Esophagus muscularis mucosa (tissue), 4 donors: ENCODE results near the gene SLC22A5. TPM values are rescaled to one million over a fixed set of nuclear protein-coding genes. Genes with fewer than 3 reads are reported as not detected.

ENCODE experiments used
- DNase-seq: peaks from one replicate; pipeline ENCODE4 v3.0.0-alpha.2; 2017; ENCODE audit errors: extremely low spot score
- H3K27ac ChIP-seq, 4 donors: fragments of 200-600 bp; sonication (generic); replicated peaks in 1 of 4; 1 replicate in 3 of 4; 2 replicates in 1 of 4; pipeline ENCODE4 v1.5.1; 2016 to 2019; ENCODE audit warnings: mild to moderate bottlenecking in 1 of 4
- H3K27me3 ChIP-seq, 4 donors: fragments of 200-600 bp; sonication (generic); one replicate each; pipeline versions ENCODE4 v1.5.1 to v1.6.0; 2016 to 2019
- H3K36me3 ChIP-seq, 4 donors: fragments of 200-600 bp; sonication (generic); one replicate each; pipeline ENCODE4 v1.5.1; 2016 to 2019
- H3K4me1 ChIP-seq, 4 donors: fragments of 200-600 bp; sonication (generic); one replicate each; pipeline ENCODE4 v1.5.1; 2016 to 2019
- H3K4me3 ChIP-seq, 4 donors: fragments of 200-600 bp; sonication (generic); 1 replicate in 2 of 4; 2 replicates in 2 of 4; pipeline ENCODE4 v1.5.1; 2016 to 2019; ENCODE audit warnings: mild to moderate bottlenecking in 4 of 4, moderate library complexity in 1 of 4
- H3K9me3 ChIP-seq, 4 donors: fragments of 200-600 bp; sonication (generic); 1 replicate in 3 of 4; 2 replicates in 1 of 4; pipeline ENCODE4 v1.5.1; 2016 to 2019
- EP300 ChIP-seq: sonication (generic); formaldehyde crosslinking; IDR thresholded peaks from one replicate; pipeline ENCODE4 v1.6.1; 2017; ENCODE audit warnings: antibody characterized with exemption
- POLR2A ChIP-seq: fragments of 450-650 bp; IDR thresholded peaks from one replicate; pipeline ENCODE4 v1.6.1; 2017; ENCODE audit warnings: antibody characterized with exemption, moderate library complexity, mild to moderate bottlenecking, low read depth
- POLR2AphosphoS5 ChIP-seq, 2 donors: sonication (generic); formaldehyde crosslinking; IDR thresholded peaks; one replicate each; pipeline ENCODE4 v1.6.1; 2017; ENCODE audit warnings: antibody characterized with exemption in 2 of 2
- WGBS: methylation state at CpG from one replicate; pipeline ENCODE4 v1.1.5; 2018; 5-methylcytosine and 5-hydroxymethylcytosine counted together
- intact Hi-C: fragments of 100-400 bp; cut with DNase I; formaldehyde crosslinking; loops from one replicate; pipeline ENCODE4 v1.15.1; 2023
- total RNA-seq, 4 donors: library from RNA; depleted of rRNA; stranded (reverse); fragments of >200 nt; gene quantifications; one replicate each; pipeline versions ENCODE4 v1.1.0 to v1.2.1, GENCODE V29; 2016
- TF ChIP-seq, protein P1 (sequence below), 3 experiments: fragments of 200-600 bp in 2 of 3; fragments of 450-650 bp in 1 of 3; sonication (generic) in 2 of 3; IDR thresholded peaks; one replicate each; pipeline ENCODE4 v1.5.1; 2017 to 2019; ENCODE audit warnings: antibody characterized with exemption in 3 of 3, mild to moderate bottlenecking in 2 of 3, moderate library complexity in 1 of 3

The SLC22A5 gene
- total RNA-seq, 4 donors from 2014 or later, result 6.2 to 8.8 (median 7.5) TPM

DNA sequence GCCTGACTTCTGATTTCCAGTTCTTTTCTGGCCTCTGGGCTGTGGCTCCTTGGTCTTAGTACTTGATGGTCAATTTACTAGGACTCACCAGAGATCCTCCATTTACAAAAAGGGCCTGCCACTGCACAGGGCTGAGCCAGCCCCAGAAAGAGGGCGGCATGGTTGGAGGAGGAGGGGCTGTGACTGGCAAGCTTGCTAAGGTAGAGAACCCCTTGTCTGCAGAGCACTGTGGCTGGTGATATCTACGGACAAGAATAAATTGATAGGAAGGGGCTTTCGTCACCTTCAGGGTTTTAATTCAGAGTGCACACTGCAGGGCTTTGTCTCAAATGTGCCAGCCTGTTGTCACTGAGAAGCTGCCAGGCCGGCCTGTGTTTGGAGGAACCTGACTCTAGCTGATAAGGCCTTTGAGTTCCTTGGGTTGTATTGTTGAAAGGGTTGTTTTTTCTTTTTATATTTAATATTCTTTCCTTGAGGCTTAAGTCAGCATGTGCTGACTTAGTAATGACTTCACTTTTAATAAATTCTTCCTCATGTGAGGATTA is 15.1 kb downstream of the SLC22A5 start:
- no peak overlapping the region for H3K4me3 ChIP-seq
- peak; percentile 55 for DNase-seq
- no peak overlapping the region for H3K27ac ChIP-seq
- H3K4me1 ChIP-seq, result peaks cover 45 to 46% (median 45%) of the 10 kb centered on the region in 4 donors
- no peak for TF ChIP-seq EP300
- no peak for TF ChIP-seq POLR2A
- no peak for TF ChIP-seq POLR2AphosphoS5 (IDR thresholded peaks at IDR 0.05)
- TF ChIP-seq, protein P1, sequence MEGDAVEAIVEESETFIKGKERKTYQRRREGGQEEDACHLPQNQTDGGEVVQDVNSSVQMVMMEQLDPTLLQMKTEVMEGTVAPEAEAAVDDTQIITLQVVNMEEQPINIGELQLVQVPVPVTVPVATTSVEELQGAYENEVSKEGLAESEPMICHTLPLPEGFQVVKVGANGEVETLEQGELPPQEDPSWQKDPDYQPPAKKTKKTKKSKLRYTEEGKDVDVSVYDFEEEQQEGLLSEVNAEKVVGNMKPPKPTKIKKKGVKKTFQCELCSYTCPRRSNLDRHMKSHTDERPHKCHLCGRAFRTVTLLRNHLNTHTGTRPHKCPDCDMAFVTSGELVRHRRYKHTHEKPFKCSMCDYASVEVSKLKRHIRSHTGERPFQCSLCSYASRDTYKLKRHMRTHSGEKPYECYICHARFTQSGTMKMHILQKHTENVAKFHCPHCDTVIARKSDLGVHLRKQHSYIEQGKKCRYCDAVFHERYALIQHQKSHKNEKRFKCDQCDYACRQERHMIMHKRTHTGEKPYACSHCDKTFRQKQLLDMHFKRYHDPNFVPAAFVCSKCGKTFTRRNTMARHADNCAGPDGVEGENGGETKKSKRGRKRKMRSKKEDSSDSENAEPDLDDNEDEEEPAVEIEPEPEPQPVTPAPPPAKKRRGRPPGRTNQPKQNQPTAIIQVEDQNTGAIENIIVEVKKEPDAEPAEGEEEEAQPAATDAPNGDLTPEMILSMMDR (IDR thresholded peaks at IDR 0.05), result no peak
- peaks cover 0 to 36% (median 20%) of the 10 kb centered on the region in 4 donors for H3K36me3 ChIP-seq
- intact Hi-C loops, result loop anchor here (5.0 to 10.0 kb wide), 2 partner anchors 173 to 440 kb away; partner anchors contain the start of gene RAD50
- 84% methylated on average over 4 of the region's 4 CpGs for WGBS
- no peaks in the 10 kb centered on the region for H3K9me3 ChIP-seq
- no peaks in the 10 kb centered on the region for H3K27me3 ChIP-seq

DNA sequence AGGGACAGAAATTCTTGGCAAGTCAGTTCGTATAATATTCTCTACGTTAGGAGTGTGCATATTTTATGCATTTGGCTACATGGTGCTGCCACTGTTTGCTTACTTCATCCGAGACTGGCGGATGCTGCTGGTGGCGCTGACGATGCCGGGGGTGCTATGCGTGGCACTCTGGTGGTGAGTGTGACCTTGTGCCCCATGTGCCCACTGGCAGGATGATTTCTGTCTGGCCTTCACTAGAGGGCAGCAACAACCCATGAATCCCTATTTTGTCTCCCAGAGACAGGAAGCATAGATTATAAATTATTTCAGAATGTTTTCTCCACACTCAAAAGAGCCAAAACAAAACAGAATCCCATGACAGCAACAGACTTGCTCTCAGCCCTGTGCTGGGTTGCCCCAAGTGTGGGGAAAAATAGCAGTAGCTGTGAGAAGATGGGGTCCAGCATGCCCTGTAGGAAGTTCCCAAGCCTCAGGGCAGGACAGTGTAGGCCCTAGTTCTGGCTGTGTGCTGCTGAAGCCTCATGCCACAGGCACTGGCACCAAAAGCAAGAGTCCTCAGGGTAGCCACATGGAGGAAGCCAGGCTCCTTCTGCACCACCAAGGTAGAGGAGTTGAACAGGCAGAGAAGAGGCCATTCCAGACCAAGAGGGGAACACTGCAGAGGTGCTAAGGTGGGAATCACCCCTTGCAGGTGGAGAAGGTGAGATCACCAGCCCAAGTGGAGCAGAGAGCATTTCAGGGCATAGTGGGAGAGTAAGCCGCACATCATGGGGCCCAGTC is 16.0 kb downstream of the SLC22A5 start:
- H3K27ac ChIP-seq, result peak overlapping the region; percentile 90 to 94 (median 92)
- DNase-seq, result peak; percentile 91
- no peaks in the 10 kb centered on the region for H3K9me3 ChIP-seq
- WGBS, result 23% methylated on average over 8 of the region's 9 CpGs
- H3K27me3 ChIP-seq, result no peaks in the 10 kb centered on the region
- H3K4me1 ChIP-seq, result peaks cover 53 to 56% (median 54%) of the 10 kb centered on the region in 4 donors
- intact Hi-C loops, result loop anchor here (2.0 to 10.0 kb wide), 4 partner anchors 25 to 439 kb away; partner anchors contain the start of gene RAD50
- peaks cover 0 to 27% (median 17%) of the 10 kb centered on the region in 4 donors for H3K36me3 ChIP-seq
- no peak overlapping the region for H3K4me3 ChIP-seq
- no peak for TF ChIP-seq POLR2AphosphoS5 (IDR thresholded peaks at IDR 0.05)
- TF ChIP-seq, protein P1 (IDR thresholded peaks at IDR 0.05), result peak; percentile 68 to 81 (median 71)

DNA sequence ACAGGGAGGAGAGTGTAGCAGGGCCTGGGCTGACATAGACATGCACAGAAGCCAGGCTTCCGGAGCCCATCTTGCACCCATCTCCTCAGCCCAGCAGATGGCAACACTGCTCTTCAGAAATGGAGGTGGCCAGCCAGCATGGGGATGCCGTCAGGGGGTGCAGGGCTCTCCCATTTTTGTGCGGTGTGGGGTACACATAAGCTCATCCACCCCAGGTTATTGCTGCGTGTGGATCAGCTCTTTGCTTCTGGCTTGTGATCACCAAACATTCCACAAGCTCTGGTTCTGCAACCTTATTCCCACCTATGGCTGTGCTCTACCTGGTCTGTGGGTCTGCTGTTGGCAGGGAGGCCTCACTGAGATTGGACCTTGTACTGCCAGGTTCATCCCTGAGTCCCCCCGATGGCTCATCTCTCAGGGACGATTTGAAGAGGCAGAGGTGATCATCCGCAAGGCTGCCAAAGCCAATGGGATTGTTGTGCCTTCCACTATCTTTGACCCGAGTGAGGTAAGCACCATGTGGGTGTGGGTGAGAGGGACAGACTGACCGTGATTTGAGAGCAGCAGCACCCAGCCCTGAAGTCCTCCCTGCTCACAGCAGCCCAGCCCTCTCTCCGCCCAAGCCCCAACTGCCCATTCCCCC is 17.3 kb downstream of the SLC22A5 start:
- DNase-seq, result no peak
- TF ChIP-seq POLR2A (no peak), POLR2AphosphoS5 (IDR thresholded peaks at IDR 0.05) (peak; percentile 33 to 55), EP300 (no peak)
- TF ChIP-seq, protein P1 (IDR thresholded peaks at IDR 0.05), result peak; percentile 85 to 93 (median 91)
- Histone ChIP-seq H3K27ac (peak overlapping the region; percentile 90 to 94 (median 92)), H3K4me3 (no peak overlapping the region), H3K4me1 (peaks cover 56 to 65% (median 61%) of the 10 kb centered on the region in 4 donors), H3K36me3 (peaks cover 0 to 25% (median 15%) of the 10 kb centered on the region in 4 donors), H3K27me3 (no peaks in the 10 kb centered on the region), H3K9me3 (no peaks in the 10 kb centered on the region)
- intact Hi-C loops, result loop anchor here (2.0 to 10.0 kb wide), 4 partner anchors 24 to 438 kb away; partner anchors contain the start of gene RAD50
- 21% methylated on average over 9 of the region's 10 CpGs for WGBS

DNA sequence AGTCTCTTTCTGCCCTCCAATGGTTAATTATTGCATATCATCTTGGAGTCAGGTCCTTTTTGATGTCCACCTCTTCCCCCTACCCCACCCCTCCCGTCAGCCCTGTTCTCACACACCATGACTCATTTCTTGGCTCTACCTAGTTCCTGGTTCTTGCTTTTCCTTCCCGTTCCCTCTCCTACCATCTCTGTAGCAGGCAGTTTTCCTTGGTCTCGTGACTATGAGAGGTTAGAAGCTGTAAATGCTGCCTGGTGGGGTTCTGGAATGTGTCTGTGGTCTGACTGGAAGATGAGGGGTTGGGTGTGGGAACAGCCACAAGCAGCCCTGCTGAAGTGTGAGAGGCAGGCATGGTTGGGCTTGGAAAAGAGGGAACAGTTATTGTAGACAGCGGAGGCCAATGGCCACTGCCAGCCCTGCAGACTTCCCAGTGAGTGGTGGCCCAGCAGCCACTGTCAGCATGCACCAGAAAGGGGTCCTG is 18.2 kb downstream of the SLC22A5 start:
- Histone ChIP-seq H3K9me3 (no peaks in the 10 kb centered on the region), H3K4me3 (peak overlapping the region; percentile 8 to 30 (median 16))

More for the DNA sequence above, 18.2 kb downstream of the SLC22A5 start:
- no peak for DNase-seq
- H3K27me3 ChIP-seq, result no peaks in the 10 kb centered on the region
- peaks cover 56 to 65% (median 61%) of the 10 kb centered on the region in 4 donors for H3K4me1 ChIP-seq
- peaks cover 0 to 28% (median 20%) of the 10 kb centered on the region in 4 donors for H3K36me3 ChIP-seq
- peak overlapping the region; percentile 90 to 94 (median 92) for H3K27ac ChIP-seq
- intact Hi-C loops, result loop anchor here (2.0 to 10.0 kb wide), 4 partner anchors 23 to 437 kb away; partner anchors contain the start of gene RAD50
- WGBS, result 8% methylated on average over 4 of the region's 4 CpGs
- TF ChIP-seq POLR2A (no peak), POLR2AphosphoS5 (IDR thresholded peaks at IDR 0.05) (peak; percentile 58 to 69), EP300 (peak; percentile 70)
